ENCODE results near the gene LILRA5. TPM values are rescaled to one million over a fixed set of nuclear protein-coding genes. Genes with fewer than 3 reads are reported as not detected.
"Not testable (repeated sequence)": the region's sequence is repeated elsewhere in the genome, so short reads cannot be mapped to it uniquely, and the experiment has no call there.

LILRA5 gene
- total RNA-seq, 5 donors from 2014 or later (not counting 1 experiment from before 2014, with no cell fraction given) = not detected

- 80% methylated on average over 1 of the region's 8 CpGs for WGBS (ENCODE audit: insufficient coverage)
- H3K27ac ChIP-seq (ENCODE audit: low read length); H3K27ac Mint-ChIP-seq; ATAC-seq (replicated peaks in 1 of 4); H3K36me3 ChIP-seq (ENCODE audit: control insufficient read depth in 2 of 2, extremely low read depth in 1 of 2, insufficient read depth in 1 of 2, low read length in 1 of 2); H3K9me3 ChIP-seq; DNase-seq; H3K4me3 ChIP-seq (ENCODE audit: control insufficient read depth in 1 of 2, extremely low read depth in 1 of 2, low read length in 1 of 2); POLR2A ChIA-PET; H3K4me3 Mint-ChIP-seq; H3K4me1 ChIP-seq (ENCODE audit: control insufficient read depth in 1 of 2, extremely low read depth in 1 of 2, insufficient read depth in 2 of 2, low read length in 2 of 2); H3K36me3 Mint-ChIP-seq; H3K9me3 Mint-ChIP-seq: not testable (repeated sequence)
- Mint-ChIP-seq H3K27me3 (peaks cover 24 to 27% of the 10 kb centered on the region in 2 donors), H3K4me1 (peaks cover 0 to 15% (median 12%) of the 10 kb centered on the region in 3 donors)
- H3K27me3 ChIP-seq (replicated peaks in 1 of 2; ENCODE audit: control insufficient read depth in 2 of 2, extremely low read depth in 1 of 2, insufficient read depth in 2 of 2, low read length in 1 of 2) = peaks cover 0 to 21% of the 10 kb centered on the region in 2 experiments
- CTCF ChIA-PET = interaction anchor here in 1 of 2 donors (0.5 to 0.6 kb wide), 2 partner anchors 12 to 264 kb away, joined by 3 read pairs; no protein-coding TSS in a partner anchor
These were observed 23.8 kb downstream of the LILRA5 start for GRCh38 chr19:54289160-54289559.

GRCh38 chr19:54287456-54287855, 25.5 kb downstream of the LILRA5 start:
- no peak overlapping the region for H3K27ac Mint-ChIP-seq
- H3K4me1 Mint-ChIP-seq = peaks cover 0 to 15% (median 14%) of the 10 kb centered on the region in 3 donors
- H3K4me3 Mint-ChIP-seq = no peak overlapping the region
- H3K36me3 Mint-ChIP-seq = no peaks in the 10 kb centered on the region
- H3K27ac ChIP-seq (ENCODE audit: low read length) = no peak overlapping the region
- ChIA-PET POLR2A (no interaction called here), CTCF (no interaction called here)
- no peak overlapping the region for H3K4me3 ChIP-seq (ENCODE audit: control insufficient read depth in 1 of 2, extremely low read depth in 1 of 2, low read length in 1 of 2)
- WGBS (ENCODE audit: insufficient coverage) = no CpG with 5 or more reads among the region's 4 CpGs
- DNase-seq (no peak), ATAC-seq (replicated peaks in 1 of 4) (no peak)
- peaks cover 0 to 3% of the 10 kb centered on the region in 2 experiments for H3K4me1 ChIP-seq (ENCODE audit: control insufficient read depth in 1 of 2, extremely low read depth in 1 of 2, insufficient read depth in 2 of 2, low read length in 2 of 2)
- H3K27me3 Mint-ChIP-seq = peaks cover 16 to 35% of the 10 kb centered on the region in 2 donors
- H3K9me3 Mint-ChIP-seq = no peaks in the 10 kb centered on the region
- no peaks in the 10 kb centered on the region for H3K36me3 ChIP-seq (ENCODE audit: control insufficient read depth in 2 of 2, extremely low read depth in 1 of 2, insufficient read depth in 1 of 2, low read length in 1 of 2)
- H3K27me3 ChIP-seq (replicated peaks in 1 of 2; ENCODE audit: control insufficient read depth in 2 of 2, extremely low read depth in 1 of 2, insufficient read depth in 2 of 2, low read length in 1 of 2) = peaks cover 0 to 28% of the 10 kb centered on the region in 2 experiments
- H3K9me3 ChIP-seq = no peaks in the 10 kb centered on the region

- H3K4me1 ChIP-seq (ENCODE audit: control insufficient read depth in 1 of 2, extremely low read depth in 1 of 2, insufficient read depth in 2 of 2, low read length in 2 of 2); CTCF ChIA-PET: not testable (repeated sequence)
These were observed 26.7 kb downstream of the LILRA5 start for GRCh38 chr19:54286283-54286682.

GRCh38 chr19:54285427-54286056, 27.4 kb downstream of the LILRA5 start:
- H3K27ac ChIP-seq (ENCODE audit: low read length); CTCF ChIA-PET; H3K27ac Mint-ChIP-seq; POLR2A ChIA-PET; H3K4me3 ChIP-seq (ENCODE audit: control insufficient read depth in 1 of 2, extremely low read depth in 1 of 2, low read length in 1 of 2); H3K9me3 ChIP-seq; H3K9me3 Mint-ChIP-seq; H3K36me3 ChIP-seq (ENCODE audit: control insufficient read depth in 2 of 2, extremely low read depth in 1 of 2, insufficient read depth in 1 of 2, low read length in 1 of 2); H3K36me3 Mint-ChIP-seq; H3K4me1 ChIP-seq (ENCODE audit: control insufficient read depth in 1 of 2, extremely low read depth in 1 of 2, insufficient read depth in 2 of 2, low read length in 2 of 2); H3K4me3 Mint-ChIP-seq: not testable (repeated sequence)
- ATAC-seq (replicated peaks in 1 of 4) (peak in 3 of 4 experiments; percentile 31 to 65 (median 53)), DNase-seq (peak in 3 of 35 experiments; percentile 4 to 15 (median 11))
- Mint-ChIP-seq H3K27me3 (peaks cover 25 to 41% of the 10 kb centered on the region in 2 donors), H3K4me1 (peaks cover 0 to 18% (median 15%) of the 10 kb centered on the region in 3 donors)
- WGBS (ENCODE audit: insufficient coverage) = 37% methylated on average over 8 of the region's 12 CpGs
- peaks cover 0 to 42% of the 10 kb centered on the region in 2 experiments for H3K27me3 ChIP-seq (replicated peaks in 1 of 2; ENCODE audit: control insufficient read depth in 2 of 2, extremely low read depth in 1 of 2, insufficient read depth in 2 of 2, low read length in 1 of 2)

More at GRCh38 chr19:54286283-54286682, 26.7 kb downstream of the LILRA5 start:
- H3K4me3 ChIP-seq (ENCODE audit: control insufficient read depth in 1 of 2, extremely low read depth in 1 of 2, low read length in 1 of 2); H3K36me3 Mint-ChIP-seq; H3K4me3 Mint-ChIP-seq; H3K27ac Mint-ChIP-seq; H3K36me3 ChIP-seq (ENCODE audit: control insufficient read depth in 2 of 2, extremely low read depth in 1 of 2, insufficient read depth in 1 of 2, low read length in 1 of 2); H3K9me3 Mint-ChIP-seq; H3K27ac ChIP-seq (ENCODE audit: low read length); POLR2A ChIA-PET; ATAC-seq (replicated peaks in 1 of 4); H3K9me3 ChIP-seq; DNase-seq: not testable (repeated sequence)
- Mint-ChIP-seq H3K27me3 (peaks cover 20 to 38% of the 10 kb centered on the region in 2 donors), H3K4me1 (peaks cover 0 to 16% (median 15%) of the 10 kb centered on the region in 3 donors)
- WGBS (ENCODE audit: insufficient coverage) = no CpG with 5 or more reads among the region's 10 CpGs
- H3K27me3 ChIP-seq (replicated peaks in 1 of 2; ENCODE audit: control insufficient read depth in 2 of 2, extremely low read depth in 1 of 2, insufficient read depth in 2 of 2, low read length in 1 of 2) = peaks cover 0 to 36% of the 10 kb centered on the region in 2 experiments

GRCh38 chr19:54282686-54283470, 30.1 kb downstream of the LILRA5 start:
- no peak overlapping the region for H3K27ac Mint-ChIP-seq
- ATAC-seq (replicated peaks in 1 of 4) (no peak), DNase-seq (no peak)
- peaks cover 0 to 3% of the 10 kb centered on the region in 2 experiments for H3K4me1 ChIP-seq (ENCODE audit: control insufficient read depth in 1 of 2, extremely low read depth in 1 of 2, insufficient read depth in 2 of 2, low read length in 2 of 2)
- POLR2A ChIA-PET = no interaction called here
- H3K36me3 Mint-ChIP-seq = no peaks in the 10 kb centered on the region
- peaks cover 29 to 55% of the 10 kb centered on the region in 2 donors for H3K27me3 Mint-ChIP-seq
- CTCF ChIA-PET = no interaction called here
- no peak overlapping the region for H3K4me3 Mint-ChIP-seq
- H3K9me3 Mint-ChIP-seq = no peaks in the 10 kb centered on the region
- H3K36me3 ChIP-seq (ENCODE audit: control insufficient read depth in 2 of 2, extremely low read depth in 1 of 2, insufficient read depth in 1 of 2, low read length in 1 of 2) = no peaks in the 10 kb centered on the region
- WGBS (ENCODE audit: insufficient coverage) = 14% methylated on average over 5 of the region's 9 CpGs
- H3K27ac ChIP-seq (ENCODE audit: low read length) = no peak overlapping the region
- H3K27me3 ChIP-seq (replicated peaks in 1 of 2; ENCODE audit: control insufficient read depth in 2 of 2, extremely low read depth in 1 of 2, insufficient read depth in 2 of 2, low read length in 1 of 2) = peaks cover 0 to 53% of the 10 kb centered on the region in 2 experiments
- no peak overlapping the region for H3K4me3 ChIP-seq (ENCODE audit: control insufficient read depth in 1 of 2, extremely low read depth in 1 of 2, low read length in 1 of 2)
- H3K9me3 ChIP-seq = no peaks in the 10 kb centered on the region
- peaks cover 0 to 18% (median 15%) of the 10 kb centered on the region in 3 donors for H3K4me1 Mint-ChIP-seq

- H3K4me3 ChIP-seq (ENCODE audit: control insufficient read depth in 1 of 2, extremely low read depth in 1 of 2, low read length in 1 of 2); H3K4me3 Mint-ChIP-seq; H3K9me3 Mint-ChIP-seq; H3K4me1 ChIP-seq (ENCODE audit: control insufficient read depth in 1 of 2, extremely low read depth in 1 of 2, insufficient read depth in 2 of 2, low read length in 2 of 2); POLR2A ChIA-PET; H3K27ac ChIP-seq (ENCODE audit: low read length); DNase-seq; CTCF ChIA-PET; H3K9me3 ChIP-seq; H3K27ac Mint-ChIP-seq; H3K36me3 ChIP-seq (ENCODE audit: control insufficient read depth in 2 of 2, extremely low read depth in 1 of 2, insufficient read depth in 1 of 2, low read length in 1 of 2); ATAC-seq (replicated peaks in 1 of 4); H3K36me3 Mint-ChIP-seq: not testable (repeated sequence)
- H3K27me3 Mint-ChIP-seq = peaks cover 29 to 58% of the 10 kb centered on the region in 2 donors
- WGBS (ENCODE audit: insufficient coverage) = 82% methylated on average over 3 of the region's 5 CpGs
- peaks cover 0 to 18% (median 12%) of the 10 kb centered on the region in 3 donors for H3K4me1 Mint-ChIP-seq
- H3K27me3 ChIP-seq (replicated peaks in 1 of 2; ENCODE audit: control insufficient read depth in 2 of 2, extremely low read depth in 1 of 2, insufficient read depth in 2 of 2, low read length in 1 of 2) = peaks cover 0 to 60% of the 10 kb centered on the region in 2 experiments
These were observed 31.3 kb downstream of the LILRA5 start for GRCh38 chr19:54281729-54282075.

Measured in T-cell (primary cell).